HL-60 (cell line): ENCODE measurements around the gene LIPI.
"Not testable (repeated sequence)": the region's sequence is repeated elsewhere in the genome, so short reads cannot be mapped to it uniquely, and the experiment has no call there.

Experiments
- DNase-seq, 2 experiments: peaks; one replicate each; pipeline ENCODE4 v3.0.0-alpha.2; 2010 to 2020; ENCODE audit warnings: low read depth in 1 of 2, low spot score in 1 of 2
- H3K27ac ChIP-seq: fragments of 250-450 bp; sonication (Bioruptor Pico); replicated peaks from 2 replicates; pipeline ENCODE4 v1.5.1; 2020; ENCODE audit warnings: mild to moderate bottlenecking, moderate library complexity
- H3K27me3 ChIP-seq: fragments of 250-450 bp; sonication (Bioruptor Pico); 2 replicates; pipeline ENCODE4 v1.5.1; 2021; ENCODE audit warnings: mild to moderate bottlenecking, moderate library complexity; ENCODE audit not compliant: insufficient read depth, poor library complexity, severe bottlenecking
- H3K4me3 ChIP-seq: replicated peaks from 2 replicates; pipeline ENCODE4 v1.5.1; 2011; ENCODE audit warnings: mild to moderate bottlenecking, control low read depth, low read length; ENCODE audit not compliant: insufficient read depth
- GABPA ChIP-seq: IDR thresholded peaks from 2 replicates; pipeline ENCODE4 v1.6.1; 2012; ENCODE audit warnings: low read depth
- POLR2AphosphoS5 ChIP-seq: IDR thresholded peaks from 2 replicates; pipeline ENCODE4 v1.6.1; 2012; ENCODE audit warnings: low read depth
- SPI1 ChIP-seq: IDR thresholded peaks from 2 replicates; pipeline ENCODE4 v1.6.1; 2012; ENCODE audit warnings: low read depth, mild to moderate bottlenecking, borderline replicate concordance
- TF ChIP-seq, protein P1 (sequence below): IDR thresholded peaks from 2 replicates; pipeline ENCODE4 v1.6.1; 2012; ENCODE audit warnings: low read depth; ENCODE audit not compliant: insufficient replicate concordance
- TF ChIP-seq, protein P2 (sequence below): IDR thresholded peaks from one replicate; pipeline ENCODE4 v1.5.1; 2011; ENCODE audit warnings: low read length, control low read depth, inconsistent platforms; ENCODE audit not compliant: insufficient read depth

Gene LIPI

DNA sequence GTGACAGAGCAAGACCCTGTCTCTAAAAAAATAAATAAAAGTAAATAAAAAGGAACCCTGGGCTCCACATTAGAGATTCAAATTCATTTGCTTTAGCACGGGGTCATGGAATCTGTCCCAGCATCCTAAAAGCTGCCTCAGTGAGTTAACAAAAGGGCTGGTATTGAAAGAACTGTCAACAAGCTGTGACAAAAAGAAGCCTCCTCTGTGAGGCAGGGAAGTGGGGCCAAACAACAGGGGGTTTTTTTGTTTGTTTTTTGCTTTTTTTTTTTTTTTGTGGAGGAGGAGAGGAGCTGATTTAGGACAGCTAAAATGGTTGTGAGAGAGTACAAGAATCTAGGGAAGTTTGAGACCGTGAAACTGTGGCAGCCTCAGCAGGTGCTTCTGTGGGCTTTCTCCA, 115.7 kb downstream of the LIPI start:
- Histone ChIP-seq H3K27me3 (no peaks in the 10 kb centered on the region), H3K27ac (no peak overlapping the region), H3K4me3 (no peak overlapping the region)
- TF ChIP-seq, protein P1, sequence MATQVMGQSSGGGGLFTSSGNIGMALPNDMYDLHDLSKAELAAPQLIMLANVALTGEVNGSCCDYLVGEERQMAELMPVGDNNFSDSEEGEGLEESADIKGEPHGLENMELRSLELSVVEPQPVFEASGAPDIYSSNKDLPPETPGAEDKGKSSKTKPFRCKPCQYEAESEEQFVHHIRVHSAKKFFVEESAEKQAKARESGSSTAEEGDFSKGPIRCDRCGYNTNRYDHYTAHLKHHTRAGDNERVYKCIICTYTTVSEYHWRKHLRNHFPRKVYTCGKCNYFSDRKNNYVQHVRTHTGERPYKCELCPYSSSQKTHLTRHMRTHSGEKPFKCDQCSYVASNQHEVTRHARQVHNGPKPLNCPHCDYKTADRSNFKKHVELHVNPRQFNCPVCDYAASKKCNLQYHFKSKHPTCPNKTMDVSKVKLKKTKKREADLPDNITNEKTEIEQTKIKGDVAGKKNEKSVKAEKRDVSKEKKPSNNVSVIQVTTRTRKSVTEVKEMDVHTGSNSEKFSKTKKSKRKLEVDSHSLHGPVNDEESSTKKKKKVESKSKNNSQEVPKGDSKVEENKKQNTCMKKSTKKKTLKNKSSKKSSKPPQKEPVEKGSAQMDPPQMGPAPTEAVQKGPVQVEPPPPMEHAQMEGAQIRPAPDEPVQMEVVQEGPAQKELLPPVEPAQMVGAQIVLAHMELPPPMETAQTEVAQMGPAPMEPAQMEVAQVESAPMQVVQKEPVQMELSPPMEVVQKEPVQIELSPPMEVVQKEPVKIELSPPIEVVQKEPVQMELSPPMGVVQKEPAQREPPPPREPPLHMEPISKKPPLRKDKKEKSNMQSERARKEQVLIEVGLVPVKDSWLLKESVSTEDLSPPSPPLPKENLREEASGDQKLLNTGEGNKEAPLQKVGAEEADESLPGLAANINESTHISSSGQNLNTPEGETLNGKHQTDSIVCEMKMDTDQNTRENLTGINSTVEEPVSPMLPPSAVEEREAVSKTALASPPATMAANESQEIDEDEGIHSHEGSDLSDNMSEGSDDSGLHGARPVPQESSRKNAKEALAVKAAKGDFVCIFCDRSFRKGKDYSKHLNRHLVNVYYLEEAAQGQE: no peak
- TF ChIP-seq SPI1: no peak
- TF ChIP-seq, protein P2, sequence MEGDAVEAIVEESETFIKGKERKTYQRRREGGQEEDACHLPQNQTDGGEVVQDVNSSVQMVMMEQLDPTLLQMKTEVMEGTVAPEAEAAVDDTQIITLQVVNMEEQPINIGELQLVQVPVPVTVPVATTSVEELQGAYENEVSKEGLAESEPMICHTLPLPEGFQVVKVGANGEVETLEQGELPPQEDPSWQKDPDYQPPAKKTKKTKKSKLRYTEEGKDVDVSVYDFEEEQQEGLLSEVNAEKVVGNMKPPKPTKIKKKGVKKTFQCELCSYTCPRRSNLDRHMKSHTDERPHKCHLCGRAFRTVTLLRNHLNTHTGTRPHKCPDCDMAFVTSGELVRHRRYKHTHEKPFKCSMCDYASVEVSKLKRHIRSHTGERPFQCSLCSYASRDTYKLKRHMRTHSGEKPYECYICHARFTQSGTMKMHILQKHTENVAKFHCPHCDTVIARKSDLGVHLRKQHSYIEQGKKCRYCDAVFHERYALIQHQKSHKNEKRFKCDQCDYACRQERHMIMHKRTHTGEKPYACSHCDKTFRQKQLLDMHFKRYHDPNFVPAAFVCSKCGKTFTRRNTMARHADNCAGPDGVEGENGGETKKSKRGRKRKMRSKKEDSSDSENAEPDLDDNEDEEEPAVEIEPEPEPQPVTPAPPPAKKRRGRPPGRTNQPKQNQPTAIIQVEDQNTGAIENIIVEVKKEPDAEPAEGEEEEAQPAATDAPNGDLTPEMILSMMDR: no peak
- no peak for TF ChIP-seq GABPA
- no peak for TF ChIP-seq POLR2AphosphoS5
- DNase-seq: no peak

DNA sequence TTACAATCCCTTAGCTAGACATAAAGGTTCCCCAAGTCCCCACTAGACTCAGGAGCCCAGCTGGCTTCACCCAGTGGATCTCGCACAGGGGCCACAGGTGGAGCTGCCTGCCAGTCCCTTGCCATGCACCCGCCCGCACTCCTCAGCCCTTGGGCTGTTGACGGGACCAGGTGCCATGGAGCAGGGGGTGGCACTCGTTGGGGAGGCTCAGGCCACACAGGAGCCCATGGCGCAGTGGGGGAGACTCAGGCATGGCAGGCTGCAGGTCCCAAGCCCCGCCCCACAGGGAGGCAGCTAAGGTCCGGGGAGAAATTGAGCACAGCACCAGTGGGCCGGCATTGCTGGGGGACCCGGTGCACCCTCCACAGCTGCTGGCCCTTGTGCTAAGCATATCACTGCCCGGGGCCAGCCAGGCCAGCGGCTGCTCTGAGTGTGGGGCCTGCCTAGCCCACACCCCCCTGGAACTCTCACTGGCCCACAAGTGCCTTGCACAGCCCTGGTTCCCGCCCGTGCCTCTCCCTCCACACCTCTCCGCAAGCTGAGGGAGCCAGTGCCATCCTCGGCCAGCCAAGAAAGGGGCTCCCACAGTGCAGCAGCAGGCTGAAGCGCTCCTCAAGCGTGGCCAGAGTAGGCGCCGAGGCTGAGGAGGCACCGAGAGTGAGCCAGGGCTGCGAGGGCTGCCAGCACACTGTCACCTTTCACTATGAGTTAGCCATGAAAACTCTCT, 117.8 kb downstream of the LIPI start:
- TF ChIP-seq, protein P2: no peak
- TF ChIP-seq, protein P1: no peak
- TF ChIP-seq GABPA (no peak), SPI1 (no peak), POLR2AphosphoS5 (no peak)
- Histone ChIP-seq H3K27ac (no peak overlapping the region), H3K27me3 (no peaks in the 10 kb centered on the region), H3K4me3 (no peak overlapping the region)
- DNase-seq: no peak

DNA sequence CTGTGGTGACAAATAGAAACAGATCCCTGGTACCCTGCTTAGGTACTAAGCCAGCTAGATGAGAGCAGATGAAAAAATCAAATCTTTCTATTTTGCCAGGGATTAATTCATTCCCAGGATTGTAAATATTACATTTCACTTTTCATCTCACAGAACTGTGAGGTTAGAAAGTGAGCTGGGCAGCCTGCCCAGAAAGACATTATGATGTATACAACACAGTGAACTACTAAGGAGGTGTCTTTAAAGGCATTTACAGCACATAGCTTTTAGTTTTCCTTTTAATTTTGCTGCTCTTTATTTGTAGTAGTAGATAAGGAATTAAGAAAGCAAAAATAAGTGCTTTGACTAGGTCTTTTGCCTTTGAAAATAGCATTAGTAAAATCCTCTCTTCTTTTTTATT, 120.6 kb downstream of the LIPI start:
- DNase-seq, H3K4me3 ChIP-seq, H3K27ac ChIP-seq, H3K27me3 ChIP-seq: not testable (repeated sequence)

DNA sequence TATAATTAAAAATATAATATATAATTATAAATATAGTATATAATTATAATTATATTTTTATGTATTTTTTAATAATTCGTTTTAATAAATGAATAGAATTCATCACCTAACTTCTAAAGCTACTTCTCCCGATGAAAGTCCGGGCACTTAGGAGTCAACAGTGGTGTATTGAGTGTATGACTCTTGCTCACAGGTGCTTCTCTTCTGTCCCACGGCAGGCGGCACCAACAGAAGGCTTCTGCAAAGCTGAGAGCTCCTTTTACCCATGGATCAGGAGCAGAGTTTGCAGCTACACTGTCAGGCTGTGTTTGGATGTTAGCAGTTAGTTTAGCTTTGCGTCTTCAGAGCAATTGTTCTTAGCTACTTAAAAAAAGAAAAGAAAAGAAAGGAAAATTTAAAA, 122.4 kb downstream of the LIPI start:
- H3K27ac ChIP-seq: no peak overlapping the region
- TF ChIP-seq POLR2AphosphoS5: no peak
- TF ChIP-seq, protein P1: no peak
- no peak for DNase-seq
- H3K27me3 ChIP-seq: no peaks in the 10 kb centered on the region
- H3K4me3 ChIP-seq: no peak overlapping the region
